Effector memory CD8-positive, alpha-beta T cell (primary cell): ENCODE data around the gene NEUROG2.

ENCODE experiments used
- ATAC-seq: fragments of 150-1000 bp; cut with Tn5 transposase; replicated peaks from 2 replicates; pipeline ENCODE4 v1.10.0; 2021; ENCODE audit warnings: mild to moderate bottlenecking, moderate library complexity
- DNase-seq, 3 experiments: peaks; one replicate each; pipeline ENCODE4 v3.0.0; 2021
- H3K27ac Mint-ChIP-seq, 2 donors: one replicate each; pipeline ENCODE4 v1.8.0; 2022; ENCODE audit warnings: mild to moderate bottlenecking in 2 of 2, mixed read lengths in 2 of 2, moderate library complexity in 2 of 2
- H3K27me3 Mint-ChIP-seq, 2 donors: one replicate each; pipeline ENCODE4 v1.8.0; 2022; ENCODE audit warnings: mixed read lengths in 2 of 2
- H3K36me3 Mint-ChIP-seq: one replicate; pipeline ENCODE4 v1.8.0; 2022; ENCODE audit warnings: mild to moderate bottlenecking, moderate library complexity, mixed read lengths; ENCODE audit not compliant: insufficient read depth
- H3K4me1 Mint-ChIP-seq, 2 donors: one replicate each; pipeline ENCODE4 v1.8.0; 2022; ENCODE audit warnings: low read depth in 2 of 2, mixed read lengths in 2 of 2
- H3K4me3 Mint-ChIP-seq, 2 donors: one replicate each; pipeline ENCODE4 v1.8.0; 2022; ENCODE audit warnings: mild to moderate bottlenecking in 2 of 2, mixed read lengths in 2 of 2, moderate library complexity in 2 of 2
- H3K9me3 Mint-ChIP-seq, 2 donors: one replicate each; pipeline ENCODE4 v1.8.0; 2022; ENCODE audit warnings: mixed read lengths in 2 of 2

The NEUROG2 gene

DNA sequence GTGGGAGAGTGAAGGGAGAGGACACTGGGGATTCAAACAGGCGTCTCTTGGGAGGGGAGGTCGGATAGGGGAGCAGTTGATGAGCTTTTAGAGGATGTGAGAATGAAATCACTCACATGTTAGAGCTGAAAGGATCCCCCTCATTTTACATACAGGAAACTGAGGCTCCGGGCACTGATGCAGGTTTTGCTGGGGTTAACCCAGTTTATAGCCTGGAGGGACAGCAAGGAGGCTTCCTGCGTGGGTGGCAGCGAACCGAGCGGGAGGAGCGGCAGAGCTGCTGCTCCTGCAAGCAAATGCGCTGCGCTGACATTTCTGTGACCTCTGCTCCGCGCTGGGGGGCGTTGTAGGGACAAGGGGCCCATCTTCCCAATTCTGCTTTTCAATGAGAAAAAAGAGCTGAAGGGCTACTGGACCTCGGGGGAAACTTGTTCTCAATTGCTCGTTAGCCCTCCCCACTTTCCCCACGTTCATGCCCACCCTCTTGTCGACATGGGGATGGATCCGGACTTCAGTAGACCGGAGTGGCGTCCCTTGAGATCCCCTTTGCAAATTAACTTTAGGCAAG, 1.2 kb upstream of the NEUROG2 start:
- DNase-seq (no peak), ATAC-seq (no peak)
- Mint-ChIP-seq H3K9me3 (peaks cover 0 to 6% of the 10 kb centered on the region in 2 donors), H3K4me3 (peak overlapping the region; percentile 88 to 90), H3K27me3 (peaks cover 97 to 98% of the 10 kb centered on the region in 2 donors), H3K4me1 (peaks cover 36 to 42% of the 10 kb centered on the region in 2 donors), H3K27ac (no peak overlapping the region), H3K36me3 (peaks cover 11% of the 10 kb centered on the region)

DNA sequence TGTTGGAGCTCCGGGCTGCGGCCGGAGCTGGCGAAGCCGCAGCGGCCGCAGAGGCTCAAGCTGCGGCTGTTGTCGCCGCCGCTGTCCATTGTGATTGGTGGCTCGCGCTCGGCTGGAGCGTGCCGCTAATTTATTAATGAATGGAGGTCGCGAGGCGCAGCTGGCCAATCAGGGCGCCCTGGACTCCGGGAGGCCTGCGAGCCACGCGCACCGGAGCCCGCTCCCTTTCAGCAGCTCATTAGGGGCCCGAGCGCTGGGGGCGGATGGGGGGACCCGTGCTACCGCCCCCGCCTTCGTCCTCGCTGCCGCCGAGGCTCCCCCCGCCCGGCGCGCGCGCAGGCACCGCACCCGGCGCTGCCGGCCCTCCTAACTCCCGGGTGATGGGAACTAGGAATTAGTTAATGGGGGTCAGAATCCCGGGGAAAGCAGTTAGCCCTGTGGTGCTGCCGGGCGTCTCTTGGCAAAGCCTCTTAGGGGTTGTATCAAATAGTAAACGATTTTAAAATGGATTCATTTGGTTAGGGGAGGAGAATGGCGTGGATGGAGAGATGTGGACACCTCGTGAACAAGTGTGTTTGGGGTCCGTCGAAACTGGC, 589 bp upstream of the NEUROG2 start:
- Mint-ChIP-seq H3K9me3 (peaks cover 0 to 6% of the 10 kb centered on the region in 2 donors), H3K36me3 (peaks cover 11% of the 10 kb centered on the region), H3K27ac (peak overlapping the region in 1 of 2 donors; percentile 13), H3K4me3 (peak overlapping the region; percentile 88 to 90), H3K4me1 (peaks cover 36 to 44% of the 10 kb centered on the region in 2 donors), H3K27me3 (peaks cover 97 to 98% of the 10 kb centered on the region in 2 donors)
- no peak for DNase-seq
- ATAC-seq: no peak

DNA sequence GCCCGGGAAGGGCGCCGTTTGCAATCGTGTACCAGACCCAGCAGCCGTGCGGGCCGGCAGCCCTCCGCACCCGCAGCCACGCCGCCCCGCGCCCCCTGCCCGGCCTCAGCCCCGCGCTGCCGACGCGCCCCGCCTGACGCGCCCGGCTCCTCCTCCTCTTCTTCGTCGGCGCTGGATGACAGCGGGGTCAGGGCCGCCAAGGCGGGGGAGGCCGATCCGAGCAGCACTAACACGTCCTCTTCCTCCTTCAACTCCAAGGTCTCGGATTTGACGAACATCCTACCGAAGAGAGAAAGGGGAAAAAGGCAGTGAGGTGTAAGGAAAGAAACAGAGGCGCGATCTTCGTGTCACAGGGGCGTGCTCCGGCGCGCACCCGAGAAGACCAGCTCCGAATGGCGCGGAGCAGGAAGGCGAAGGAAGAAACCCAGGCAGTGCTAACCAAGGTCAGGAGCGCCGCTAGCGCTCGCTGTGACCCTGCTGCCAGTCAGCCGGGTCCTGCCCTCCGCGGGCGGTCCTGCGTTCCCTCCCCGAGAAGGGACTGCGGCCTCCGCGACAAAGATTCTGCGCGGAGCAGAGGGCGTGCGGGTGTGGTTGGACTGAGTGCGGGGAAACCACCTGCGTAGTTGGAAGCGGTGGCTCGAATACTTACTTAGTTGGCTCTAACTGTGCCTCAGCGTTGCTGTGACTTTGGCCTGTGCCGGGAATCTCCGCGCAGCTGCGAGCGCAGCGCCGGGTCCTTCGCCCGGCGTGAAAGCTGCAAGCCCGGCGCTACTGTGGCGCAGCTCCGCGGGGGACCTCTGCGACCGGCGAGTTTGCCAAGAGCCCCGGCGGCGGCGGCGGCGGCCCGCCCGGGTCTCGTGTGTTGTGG, 548 bp downstream of the NEUROG2 start:
- Mint-ChIP-seq H3K27me3 (peaks cover 95 to 98% of the 10 kb centered on the region in 2 donors), H3K4me1 (peaks cover 36 to 43% of the 10 kb centered on the region in 2 donors)
- no peak for DNase-seq

DNA sequence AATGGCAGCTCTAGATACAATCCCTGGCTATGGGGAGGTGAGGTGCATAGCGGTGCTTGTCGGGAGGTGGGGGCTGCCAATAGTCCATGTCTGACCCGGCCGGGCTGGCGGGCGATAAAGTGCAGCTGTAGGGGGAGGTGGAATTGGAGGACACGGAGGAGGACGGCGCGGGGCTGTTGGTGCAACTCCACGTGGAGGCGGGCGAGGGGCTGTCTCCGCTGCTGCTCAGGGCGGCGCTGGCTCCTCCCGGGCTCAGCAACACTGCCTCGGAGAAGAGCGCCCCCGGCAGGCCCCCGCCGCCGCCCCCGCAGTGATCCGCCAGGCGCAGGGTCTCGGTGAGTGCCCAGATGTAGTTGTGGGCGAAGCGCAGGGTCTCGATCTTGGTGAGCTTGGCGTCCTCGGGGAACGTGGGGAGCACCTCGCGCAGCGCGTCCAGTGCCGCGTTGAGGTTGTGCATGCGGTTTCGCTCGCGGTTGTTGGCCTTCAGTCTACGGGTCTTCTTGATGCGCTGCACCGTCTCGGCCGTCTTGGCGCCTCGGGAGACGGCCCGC, 1.3 kb downstream of the NEUROG2 start:
- Mint-ChIP-seq H3K27me3 (peaks cover 94 to 98% of the 10 kb centered on the region in 2 donors), H3K36me3 (peaks cover 12% of the 10 kb centered on the region), H3K27ac (no peak overlapping the region), H3K4me3 (peak overlapping the region; percentile 88 to 90), H3K4me1 (peaks cover 38 to 39% of the 10 kb centered on the region in 2 donors), H3K9me3 (peaks cover 0 to 1% of the 10 kb centered on the region in 2 donors)
- ATAC-seq (peak; percentile 4), DNase-seq (no peak)

More for the DNA sequence above, 548 bp downstream of the NEUROG2 start:
- H3K9me3 Mint-ChIP-seq: peaks cover 0 to 6% of the 10 kb centered on the region in 2 donors
- H3K36me3 Mint-ChIP-seq: peaks cover 14% of the 10 kb centered on the region
- H3K27ac Mint-ChIP-seq: no peak overlapping the region
- H3K4me3 Mint-ChIP-seq: peak overlapping the region; percentile 88 to 90
- ATAC-seq: peak; percentile 73

DNA sequence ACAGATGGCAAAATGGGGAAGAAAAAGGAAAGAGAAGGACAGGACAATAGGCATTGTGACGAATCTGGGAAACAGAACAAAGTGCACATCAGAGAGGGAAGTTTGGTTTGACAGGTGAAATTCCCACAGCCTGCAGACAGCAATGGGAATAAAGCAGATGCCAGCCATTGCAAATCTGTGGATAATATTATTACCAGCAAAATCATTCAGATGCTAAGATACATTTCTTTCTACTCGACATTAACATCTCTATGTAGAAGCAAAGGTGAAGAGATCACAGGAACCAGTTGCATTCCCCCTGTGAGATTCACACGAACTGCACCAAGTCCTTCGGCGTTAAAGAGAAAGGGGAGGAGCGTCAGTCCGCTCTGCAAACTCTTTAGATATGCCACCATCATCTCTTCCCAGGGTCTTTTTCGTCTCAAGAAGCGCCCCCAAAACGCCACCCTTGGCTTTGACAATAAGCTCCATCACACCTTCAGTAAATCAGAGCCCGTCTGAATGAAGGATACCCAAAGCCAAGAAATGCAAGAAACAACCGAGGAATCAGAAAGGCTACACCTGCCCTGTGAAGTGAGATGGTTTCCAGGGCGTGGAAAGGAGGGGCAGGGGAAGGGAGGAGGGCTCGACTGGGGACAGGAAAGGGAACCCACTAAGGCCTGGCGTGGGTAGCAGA, 1.9 kb downstream of the NEUROG2 start:
- H3K27me3 Mint-ChIP-seq: peaks cover 94 to 98% of the 10 kb centered on the region in 2 donors
- peak overlapping the region; percentile 88 to 90 for H3K4me3 Mint-ChIP-seq
- peaks cover 14% of the 10 kb centered on the region for H3K36me3 Mint-ChIP-seq
- DNase-seq (no peak), ATAC-seq (no peak)
- H3K4me1 Mint-ChIP-seq: peaks cover 44 to 46% of the 10 kb centered on the region in 2 donors
- H3K27ac Mint-ChIP-seq: no peak overlapping the region
- no peaks in the 10 kb centered on the region for H3K9me3 Mint-ChIP-seq

DNA sequence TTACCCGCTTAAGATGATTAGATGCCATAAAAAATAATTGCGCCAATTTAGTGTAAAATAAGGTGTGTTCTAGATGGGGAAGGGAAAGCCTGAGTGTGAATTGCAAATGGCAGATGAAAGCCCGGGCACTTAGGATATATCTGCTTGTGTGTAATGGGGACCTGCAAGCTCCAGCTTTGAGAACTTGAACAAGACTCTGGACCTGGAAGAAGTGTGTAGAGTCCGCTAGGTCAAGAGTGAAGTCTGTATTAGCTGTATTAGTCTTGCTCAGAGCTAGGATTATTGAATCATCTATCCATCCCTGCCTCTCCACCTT, 4.2 kb downstream of the NEUROG2 start:
- peaks cover 11% of the 10 kb centered on the region for H3K36me3 Mint-ChIP-seq
- H3K9me3 Mint-ChIP-seq: no peaks in the 10 kb centered on the region
- no peak for ATAC-seq
- no peak overlapping the region for H3K4me3 Mint-ChIP-seq
- no peak for DNase-seq
- H3K4me1 Mint-ChIP-seq: peaks cover 31 to 36% of the 10 kb centered on the region in 2 donors
- H3K27me3 Mint-ChIP-seq: peaks cover 89 to 98% of the 10 kb centered on the region in 2 donors
- H3K27ac Mint-ChIP-seq: no peak overlapping the region

DNA sequence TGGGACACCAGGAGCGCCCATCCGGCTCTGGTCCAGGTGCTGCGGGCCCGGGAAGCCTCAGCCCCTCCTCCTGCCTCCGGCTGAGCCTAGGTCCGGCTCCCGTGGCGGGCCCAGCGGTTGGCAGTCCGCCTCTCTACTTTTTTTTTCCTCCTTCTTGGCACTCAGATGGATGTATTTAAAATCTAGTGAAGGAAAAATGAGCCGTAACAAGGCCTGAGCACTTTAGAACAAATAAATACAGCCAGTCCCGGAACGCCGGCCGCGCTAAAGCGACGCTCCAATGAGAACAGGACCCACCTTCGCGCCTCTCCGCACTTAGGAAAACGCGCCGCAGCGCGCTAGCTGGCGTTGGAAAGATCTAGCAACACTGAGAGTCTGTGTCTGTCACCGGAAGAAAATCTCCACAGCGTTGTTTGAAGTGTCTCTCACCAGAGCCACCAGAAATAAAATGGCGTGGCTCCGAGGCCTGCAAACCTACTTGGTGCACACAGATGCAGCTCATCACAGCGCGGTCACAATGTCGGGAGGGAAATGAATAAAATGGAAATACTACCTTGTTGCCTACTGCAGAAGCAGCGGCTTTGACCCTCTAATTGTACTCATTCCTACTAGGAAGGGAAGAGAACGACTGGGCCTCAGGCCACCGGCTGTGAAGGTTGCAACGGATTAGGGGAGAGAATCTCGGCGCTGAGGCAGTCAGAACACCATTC, 4.7 kb downstream of the NEUROG2 start:
- peaks cover 89 to 98% of the 10 kb centered on the region in 2 donors for H3K27me3 Mint-ChIP-seq
- H3K9me3 Mint-ChIP-seq: no peaks in the 10 kb centered on the region
- H3K4me1 Mint-ChIP-seq: peaks cover 28 to 32% of the 10 kb centered on the region in 2 donors
- DNase-seq: no peak
- no peak overlapping the region for H3K27ac Mint-ChIP-seq
- H3K36me3 Mint-ChIP-seq: peaks cover 9% of the 10 kb centered on the region
- peak overlapping the region in 1 of 2 donors; percentile 60 for H3K4me3 Mint-ChIP-seq
- ATAC-seq: no peak

DNA sequence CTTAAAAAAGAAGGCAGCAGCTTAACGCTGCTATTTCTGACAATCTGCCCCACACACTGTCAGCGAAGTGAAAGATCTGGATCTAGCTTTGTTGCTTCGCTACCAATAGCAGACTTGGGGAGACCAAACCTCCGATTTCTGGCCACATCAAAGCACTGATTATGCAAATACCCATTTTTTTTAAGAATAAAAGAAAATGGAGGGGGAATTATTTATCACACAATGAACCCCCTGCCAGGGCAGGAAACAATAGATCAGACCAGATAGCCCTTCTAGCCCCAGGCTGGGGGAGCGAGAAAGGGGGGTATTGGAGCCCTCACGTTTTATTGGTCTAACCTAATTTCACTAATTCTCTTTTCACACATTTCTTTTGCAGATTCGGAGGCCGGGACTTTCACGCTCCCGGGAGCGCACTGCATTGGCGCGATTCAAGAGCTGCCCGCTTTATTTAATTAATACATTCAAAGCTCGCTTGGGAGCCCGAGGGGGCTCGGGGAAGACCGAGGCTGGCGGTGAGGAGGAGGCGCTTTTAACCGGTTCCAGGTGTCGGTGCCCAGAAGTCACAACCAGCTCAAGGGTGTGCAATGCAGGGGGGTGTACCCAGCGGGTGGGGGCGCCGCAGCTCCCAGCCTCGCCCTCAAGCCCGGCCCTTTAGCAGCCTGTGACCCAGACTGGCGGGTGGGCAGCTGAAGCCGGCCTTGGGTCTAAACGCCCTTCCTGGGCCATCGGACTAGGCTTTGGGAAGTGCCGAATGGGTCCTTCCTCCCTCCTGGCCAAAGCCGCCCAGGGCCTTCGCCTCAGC, 5.5 kb downstream of the NEUROG2 start:
- no peak overlapping the region for H3K27ac Mint-ChIP-seq
- H3K4me1 Mint-ChIP-seq: peaks cover 23 to 28% of the 10 kb centered on the region in 2 donors
- H3K4me3 Mint-ChIP-seq: peak overlapping the region; percentile 54 to 66
- peak; percentile 44 for ATAC-seq
- no peaks in the 10 kb centered on the region for H3K9me3 Mint-ChIP-seq
- DNase-seq: no peak
- peaks cover 5% of the 10 kb centered on the region for H3K36me3 Mint-ChIP-seq
- peaks cover 89 to 98% of the 10 kb centered on the region in 2 donors for H3K27me3 Mint-ChIP-seq

DNA sequence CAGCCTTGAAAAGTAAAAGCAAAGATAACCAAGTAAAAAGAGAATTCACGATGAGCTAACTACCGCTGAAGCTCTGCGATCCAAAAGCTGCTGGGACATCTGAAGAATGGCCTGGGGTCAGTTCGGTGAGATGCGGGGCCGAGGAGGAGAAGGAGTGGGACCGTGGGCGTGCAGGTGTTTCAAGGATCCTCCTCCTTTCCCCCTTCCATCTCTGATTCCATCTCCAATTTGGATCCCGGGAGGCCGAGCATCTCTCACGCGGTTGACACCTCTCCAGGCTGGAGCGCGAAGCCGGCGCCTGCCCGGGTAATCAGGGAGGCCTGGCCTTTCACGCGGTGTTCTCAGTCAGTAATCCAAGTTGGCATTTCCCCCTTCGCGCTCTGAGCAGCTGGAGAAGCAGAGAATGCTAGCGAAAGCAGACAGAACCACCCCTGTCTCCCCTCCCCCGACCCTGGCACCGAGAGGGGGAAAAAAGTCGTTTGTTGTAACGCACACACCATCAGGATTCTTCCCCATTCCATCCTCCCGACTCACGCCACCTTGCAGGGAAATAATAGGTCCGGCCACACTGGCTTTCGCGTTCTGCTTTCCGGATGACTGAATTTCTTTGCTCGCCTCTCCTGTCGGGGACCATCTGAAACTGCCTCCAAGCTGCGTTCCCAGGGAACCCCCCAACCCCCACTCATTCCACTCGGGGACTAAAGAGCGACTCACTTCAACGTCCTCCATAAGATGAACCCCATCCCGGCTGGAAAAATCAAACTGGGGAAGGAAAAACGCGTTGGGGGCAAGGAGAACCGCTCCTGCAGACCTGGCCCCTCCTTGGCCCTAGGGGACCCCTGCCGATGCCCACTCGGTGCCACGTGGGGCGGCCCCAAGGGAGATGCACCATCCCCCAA, 6.5 kb downstream of the NEUROG2 start:
- H3K36me3 Mint-ChIP-seq: peaks cover 5% of the 10 kb centered on the region
- H3K4me3 Mint-ChIP-seq: peak overlapping the region; percentile 54 to 66
- DNase-seq: no peak
- no peaks in the 10 kb centered on the region for H3K9me3 Mint-ChIP-seq
- H3K27me3 Mint-ChIP-seq: peaks cover 81 to 98% of the 10 kb centered on the region in 2 donors
- no peak for ATAC-seq
- H3K27ac Mint-ChIP-seq: no peak overlapping the region
- H3K4me1 Mint-ChIP-seq: peaks cover 14 to 24% of the 10 kb centered on the region in 2 donors

DNA sequence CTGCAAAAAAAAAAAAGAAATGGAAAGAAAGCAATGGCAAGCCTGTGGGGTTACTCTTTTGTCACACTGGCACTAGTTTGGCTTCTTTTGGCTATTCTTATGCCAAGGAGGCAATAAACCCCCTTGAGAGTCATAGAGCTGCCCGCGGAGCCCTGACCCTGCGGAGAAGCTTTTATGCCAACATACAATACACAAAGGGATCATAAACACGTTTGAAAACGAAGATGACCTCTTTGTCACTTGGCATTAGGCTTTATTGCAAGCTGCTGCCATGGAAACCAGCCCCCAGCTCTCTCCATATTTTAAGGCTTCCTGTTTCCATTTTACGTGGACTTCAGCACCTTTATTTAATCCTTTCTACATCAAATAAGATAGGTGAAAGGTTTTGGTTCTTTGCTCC, 7.6 kb downstream of the NEUROG2 start:
- H3K4me1 Mint-ChIP-seq: peaks cover 10 to 18% of the 10 kb centered on the region in 2 donors
- H3K9me3 Mint-ChIP-seq: no peaks in the 10 kb centered on the region
- H3K36me3 Mint-ChIP-seq: peaks cover 5% of the 10 kb centered on the region
- H3K27me3 Mint-ChIP-seq: peaks cover 76 to 93% of the 10 kb centered on the region in 2 donors
- H3K27ac Mint-ChIP-seq: no peak overlapping the region
- peak overlapping the region; percentile 54 to 66 for H3K4me3 Mint-ChIP-seq
- DNase-seq: no peak
- no peak for ATAC-seq

DNA sequence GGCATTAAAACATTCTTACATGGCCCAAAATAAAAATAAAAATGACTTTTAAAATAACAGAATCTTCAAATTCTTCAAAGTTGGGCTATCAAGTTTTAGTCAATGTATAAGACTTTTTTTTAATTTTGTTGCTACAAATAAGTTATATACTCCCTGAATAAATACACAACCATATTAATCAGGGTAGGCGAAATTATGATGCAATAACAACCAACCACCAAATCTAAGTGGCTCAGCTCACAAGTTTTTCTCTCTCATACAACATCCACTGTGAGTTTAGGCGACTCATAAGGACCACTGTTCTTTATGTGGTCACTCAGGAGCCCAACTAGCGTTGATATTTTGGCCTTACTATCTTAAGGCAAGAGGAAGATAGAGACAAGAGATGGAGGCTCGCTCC, 11.2 kb downstream of the NEUROG2 start:
- peaks cover 66 to 81% of the 10 kb centered on the region in 2 donors for H3K27me3 Mint-ChIP-seq
- ATAC-seq: no peak

More for the DNA sequence above, 11.2 kb downstream of the NEUROG2 start:
- DNase-seq: no peak
- Mint-ChIP-seq H3K4me3 (no peak overlapping the region), H3K9me3 (no peaks in the 10 kb centered on the region), H3K36me3 (peaks cover 2% of the 10 kb centered on the region), H3K27ac (no peak overlapping the region), H3K4me1 (peaks cover 8 to 11% of the 10 kb centered on the region in 2 donors)
